ENCODE data around the gene RMI2.

DNA sequence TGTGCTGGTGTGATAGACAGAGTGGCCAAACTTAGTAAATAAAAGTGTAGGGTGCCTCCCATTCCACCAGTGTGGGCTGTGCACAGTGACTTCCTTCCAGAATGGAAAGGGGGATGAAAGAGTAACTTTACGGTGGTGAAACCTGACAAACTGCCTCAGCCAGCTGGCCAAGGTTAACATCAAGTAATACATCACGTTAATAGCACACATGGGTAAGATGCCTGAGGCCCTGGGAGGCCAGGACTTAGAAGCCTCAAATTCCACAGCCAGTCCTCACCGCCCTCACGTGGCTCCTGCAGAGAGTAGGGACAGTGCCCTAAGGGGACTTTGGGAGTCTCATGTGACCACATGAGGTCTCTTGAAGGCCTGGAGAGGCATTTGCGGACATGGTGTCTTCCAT is 14.1 kb downstream of the RMI2 start:
- no peak for TF ChIP-seq ZBTB1 (tag by site-specific recombination; IDR thresholded peaks at IDR 0.05)
- TF ChIP-seq, protein P1, sequence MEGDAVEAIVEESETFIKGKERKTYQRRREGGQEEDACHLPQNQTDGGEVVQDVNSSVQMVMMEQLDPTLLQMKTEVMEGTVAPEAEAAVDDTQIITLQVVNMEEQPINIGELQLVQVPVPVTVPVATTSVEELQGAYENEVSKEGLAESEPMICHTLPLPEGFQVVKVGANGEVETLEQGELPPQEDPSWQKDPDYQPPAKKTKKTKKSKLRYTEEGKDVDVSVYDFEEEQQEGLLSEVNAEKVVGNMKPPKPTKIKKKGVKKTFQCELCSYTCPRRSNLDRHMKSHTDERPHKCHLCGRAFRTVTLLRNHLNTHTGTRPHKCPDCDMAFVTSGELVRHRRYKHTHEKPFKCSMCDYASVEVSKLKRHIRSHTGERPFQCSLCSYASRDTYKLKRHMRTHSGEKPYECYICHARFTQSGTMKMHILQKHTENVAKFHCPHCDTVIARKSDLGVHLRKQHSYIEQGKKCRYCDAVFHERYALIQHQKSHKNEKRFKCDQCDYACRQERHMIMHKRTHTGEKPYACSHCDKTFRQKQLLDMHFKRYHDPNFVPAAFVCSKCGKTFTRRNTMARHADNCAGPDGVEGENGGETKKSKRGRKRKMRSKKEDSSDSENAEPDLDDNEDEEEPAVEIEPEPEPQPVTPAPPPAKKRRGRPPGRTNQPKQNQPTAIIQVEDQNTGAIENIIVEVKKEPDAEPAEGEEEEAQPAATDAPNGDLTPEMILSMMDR (tag by site-specific recombination; IDR thresholded peaks at IDR 0.05): no peak
- no peak for TF ChIP-seq MZF1 (tag by site-specific recombination; IDR thresholded peaks at IDR 0.05; ENCODE audit: borderline replicate concordance)
- TF ChIP-seq, protein P2, sequence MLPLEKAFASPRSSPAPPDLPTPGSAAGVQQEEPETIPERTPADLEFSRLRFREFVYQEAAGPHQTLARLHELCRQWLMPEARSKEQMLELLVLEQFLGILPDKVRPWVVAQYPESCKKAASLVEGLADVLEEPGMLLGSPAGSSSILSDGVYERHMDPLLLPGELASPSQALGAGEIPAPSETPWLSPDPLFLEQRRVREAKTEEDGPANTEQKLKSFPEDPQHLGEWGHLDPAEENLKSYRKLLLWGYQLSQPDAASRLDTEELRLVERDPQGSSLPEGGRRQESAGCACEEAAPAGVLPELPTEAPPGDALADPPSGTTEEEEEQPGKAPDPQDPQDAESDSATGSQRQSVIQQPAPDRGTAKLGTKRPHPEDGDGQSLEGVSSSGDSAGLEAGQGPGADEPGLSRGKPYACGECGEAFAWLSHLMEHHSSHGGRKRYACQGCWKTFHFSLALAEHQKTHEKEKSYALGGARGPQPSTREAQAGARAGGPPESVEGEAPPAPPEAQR (tag by site-specific recombination; IDR thresholded peaks at IDR 0.05): no peak
- no peak for TF ChIP-seq ZBTB7A (tag by site-specific recombination; IDR thresholded peaks at IDR 0.05; ENCODE audit: low read depth)
- no peak for TF ChIP-seq SETDB1 (IDR thresholded peaks at IDR 0.05; ENCODE audit: insufficient read length, low read length)
- no peak for TF ChIP-seq YY1 (tag by site-specific recombination; IDR thresholded peaks at IDR 0.05)
- TF ChIP-seq, protein P3, sequence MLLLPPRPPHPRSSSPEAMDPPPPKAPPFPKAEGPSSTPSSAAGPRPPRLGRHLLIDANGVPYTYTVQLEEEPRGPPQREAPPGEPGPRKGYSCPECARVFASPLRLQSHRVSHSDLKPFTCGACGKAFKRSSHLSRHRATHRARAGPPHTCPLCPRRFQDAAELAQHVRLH (tag by site-specific recombination; IDR thresholded peaks at IDR 0.05): no peak
- TF ChIP-seq ZNF707 (tag by site-specific recombination; IDR thresholded peaks at IDR 0.05): no peak
